T-helper 22 cell (primary cell): Measurements from ENCODE around the gene ROBO2.

Experiments used
- DNase-seq: peaks from one replicate; pipeline ENCODE4 v3.0.0-alpha.2; 2020; ENCODE audit warnings: low read depth

The ROBO2 gene

GRCh38 chr3:77586216-77586615, 546.3 kb downstream of the ROBO2 start:
- no peak for DNase-seq

- DNase-seq: no peak
These were observed 549.0 kb downstream of the ROBO2 start for GRCh38 chr3:77588863-77589262.

- no peak for DNase-seq
These were observed 550.3 kb downstream of the ROBO2 start for GRCh38 chr3:77590191-77590590.

- no peak for DNase-seq
These were observed 555.5 kb downstream of the ROBO2 start for GRCh38 chr3:77595371-77595870.

GRCh38 chr3:77599948-77600347, 560.0 kb downstream of the ROBO2 start:
- no peak for DNase-seq

- no peak for DNase-seq
These were observed 562.0 kb downstream of the ROBO2 start for GRCh38 chr3:77601823-77602415.

- no peak for DNase-seq
These were observed 562.8 kb downstream of the ROBO2 start for GRCh38 chr3:77602722-77603121.

GRCh38 chr3:77605308-77605707, 565.4 kb downstream of the ROBO2 start:
- no peak for DNase-seq

- DNase-seq: no peak
These were observed 566.0 kb downstream of the ROBO2 start for GRCh38 chr3:77605865-77606264.

- no peak for DNase-seq
These were observed 566.5 kb downstream of the ROBO2 start for GRCh38 chr3:77606372-77606771.

GRCh38 chr3:77618686-77619085, 578.8 kb downstream of the ROBO2 start:
- no peak for DNase-seq

- DNase-seq: no peak
These were observed 580.1 kb downstream of the ROBO2 start for GRCh38 chr3:77620009-77620408.

GRCh38 chr3:77623500-77623899, 583.6 kb downstream of the ROBO2 start:
- DNase-seq: no peak

- no peak for DNase-seq
These were observed 586.3 kb downstream of the ROBO2 start for GRCh38 chr3:77626157-77626556.

GRCh38 chr3:77648214-77648613, 608.3 kb downstream of the ROBO2 start:
- DNase-seq: no peak

GRCh38 chr3:77648664-77649063, 608.8 kb downstream of the ROBO2 start:
- DNase-seq: no peak

GRCh38 chr3:77652624-77653023, 612.7 kb downstream of the ROBO2 start:
- no peak for DNase-seq

GRCh38 chr3:77655396-77655795, 615.5 kb downstream of the ROBO2 start:
- DNase-seq: no peak

GRCh38 chr3:77660718-77661117, 620.8 kb downstream of the ROBO2 start:
- no peak for DNase-seq

GRCh38 chr3:77667901-77668300, 628.0 kb downstream of the ROBO2 start:
- DNase-seq: no peak

GRCh38 chr3:77668376-77668775, 628.5 kb downstream of the ROBO2 start:
- DNase-seq: no peak

- DNase-seq: no peak
These were observed 632.1 kb downstream of the ROBO2 start for GRCh38 chr3:77672016-77672415.

- no peak for DNase-seq
These were observed 642.3 kb downstream of the ROBO2 start for GRCh38 chr3:77682162-77682561.

GRCh38 chr3:77684115-77684514, 644.2 kb downstream of the ROBO2 start:
- no peak for DNase-seq
